OCI-M2 (cell line): Measurements from ENCODE around the gene MSRB1.

Source experiments
- DNase-seq: peaks from one replicate; lab custom pipeline; 2025; ENCODE audit not compliant: unreplicated experiment; lab: John Stamatoyannopoulos, UW

The MSRB1 gene

DNA sequence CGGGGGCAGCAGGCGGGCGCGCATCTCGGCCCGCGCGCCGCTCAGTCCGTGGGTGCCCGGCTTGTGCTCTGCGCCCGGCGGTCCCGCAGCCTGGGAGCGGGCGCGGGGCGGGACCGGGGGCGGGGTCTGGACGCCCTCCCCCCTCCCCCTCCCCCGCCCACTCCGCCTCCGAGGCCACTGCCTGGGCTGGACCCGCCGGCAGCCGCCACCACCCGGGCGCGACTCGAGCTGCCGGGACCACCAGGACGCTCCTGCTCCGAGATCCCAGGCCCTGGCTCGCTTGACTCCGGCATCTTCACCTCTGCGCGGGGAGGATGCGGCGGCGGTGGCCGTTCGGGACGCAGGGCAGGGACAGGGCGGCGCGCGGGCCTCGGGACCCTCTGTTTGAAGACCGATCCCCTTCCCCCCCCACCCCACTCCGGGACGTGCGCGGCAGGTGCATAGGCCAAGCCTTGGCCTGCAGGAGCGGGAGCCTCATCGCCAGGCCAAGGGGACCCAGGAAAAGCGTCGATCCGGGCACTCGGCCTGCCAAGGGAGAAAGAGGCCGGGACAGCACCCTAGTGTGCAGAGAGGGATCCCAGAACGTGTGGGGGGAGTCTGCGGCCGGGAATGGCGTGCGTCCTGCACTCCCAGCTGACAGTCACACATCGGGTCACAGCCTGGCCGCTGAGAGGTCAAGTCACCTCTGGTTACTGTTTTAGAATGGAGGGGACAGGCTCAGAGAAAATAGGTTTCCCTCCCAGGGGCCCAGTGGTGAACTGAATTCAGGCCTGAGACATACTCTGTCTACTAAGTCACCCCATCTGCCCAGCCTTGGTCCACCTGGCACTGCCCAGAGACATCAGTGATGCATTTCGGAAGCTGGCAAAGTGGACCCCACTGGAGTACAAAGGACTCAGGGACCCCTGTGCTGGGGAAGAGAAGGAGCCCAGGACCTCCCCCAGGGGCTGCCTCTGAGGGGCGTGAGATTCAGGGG, 24.4 kb downstream of the MSRB1 start, which contains the start of gene HS3ST6:
HS3ST6 (minus strand) TSS at position 65 of the 976 bp plus-strand sequence. CDS start 92 bp downstream, outside the sequence.
- DNase-seq: no peak

DNA sequence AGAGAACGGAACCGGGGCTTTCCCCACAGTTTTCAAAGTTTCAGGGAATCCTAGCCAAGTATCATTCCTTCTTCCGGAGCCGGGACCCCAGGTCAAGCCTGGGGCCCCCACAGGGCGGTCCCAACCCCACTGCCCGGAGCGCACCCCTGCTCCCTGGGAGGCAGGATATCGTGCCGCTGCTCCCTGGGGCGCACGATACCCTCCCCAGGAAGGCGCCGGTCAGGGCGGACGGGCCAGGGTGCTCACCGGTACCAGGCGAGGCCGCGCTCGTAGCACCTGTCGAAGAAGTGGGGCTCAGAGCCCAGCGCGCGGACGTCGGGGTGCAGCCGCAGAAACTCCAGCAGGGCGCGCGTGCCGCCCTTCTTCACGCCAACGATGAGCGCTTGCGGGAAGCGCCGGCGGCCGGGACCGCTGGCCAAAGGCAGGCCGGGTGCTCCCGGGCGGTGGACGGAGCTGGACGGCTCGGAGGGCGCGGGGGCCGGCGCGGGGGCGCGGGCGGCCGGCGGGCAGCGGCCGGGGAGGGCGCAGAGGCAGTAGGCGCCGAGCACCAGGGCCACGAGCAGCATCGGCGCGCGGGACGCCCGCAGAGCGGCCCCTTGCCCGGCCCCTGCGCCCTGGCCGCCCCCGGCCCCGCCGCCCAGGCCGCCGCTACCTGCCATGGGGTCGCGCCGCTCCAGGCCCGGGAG, 25.2 kb downstream of the MSRB1 start:
- DNase-seq: no peak

DNA sequence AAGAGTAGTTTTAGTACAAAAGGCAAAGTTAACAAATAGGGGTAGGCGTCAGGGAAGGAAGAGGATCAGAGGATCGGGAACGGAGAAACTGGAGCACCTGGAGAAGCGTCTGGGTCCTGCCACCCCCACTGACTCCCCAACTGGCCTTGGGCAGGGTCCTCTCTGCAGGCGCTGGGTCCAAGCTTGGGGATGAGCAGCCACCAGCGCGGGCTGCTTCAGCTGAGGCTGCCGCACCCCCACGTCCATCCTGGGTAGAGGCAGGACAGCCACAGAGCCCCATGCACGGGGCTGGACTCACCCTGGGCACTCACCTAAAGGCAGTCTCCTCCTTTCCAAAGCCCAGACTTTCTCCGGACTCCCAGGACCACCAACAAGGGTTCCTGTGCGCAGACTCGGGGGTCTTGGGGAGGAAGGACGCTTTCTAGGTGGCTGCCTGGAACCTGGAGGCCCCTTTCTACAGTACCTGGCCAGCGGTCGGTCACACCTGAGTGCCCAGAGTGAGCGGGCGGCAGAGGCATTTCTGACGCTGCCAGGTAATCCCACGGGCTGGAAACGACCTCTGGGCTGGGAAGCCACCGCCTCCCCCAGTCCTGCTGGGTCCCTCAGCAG, 25.8 kb downstream of the MSRB1 start:
- no peak for DNase-seq

DNA sequence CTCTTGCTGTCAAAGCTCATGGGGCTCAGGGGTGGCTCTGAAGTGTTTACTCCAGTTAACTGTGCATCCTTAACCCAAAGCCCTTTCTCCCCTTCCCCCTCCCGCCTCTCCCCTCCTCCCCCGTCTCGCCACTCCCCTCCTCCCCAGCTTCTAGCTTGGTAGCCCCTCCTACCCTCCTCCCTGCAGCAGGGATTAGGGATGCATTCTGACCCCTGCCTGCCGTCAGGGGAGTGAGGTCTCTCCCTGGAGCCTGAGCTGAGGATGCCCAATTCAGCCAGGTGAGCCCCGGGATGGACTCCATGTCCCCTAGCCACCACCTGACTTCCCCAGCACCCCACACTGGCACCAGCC, 26.4 kb downstream of the MSRB1 start:
- no peak for DNase-seq

DNA sequence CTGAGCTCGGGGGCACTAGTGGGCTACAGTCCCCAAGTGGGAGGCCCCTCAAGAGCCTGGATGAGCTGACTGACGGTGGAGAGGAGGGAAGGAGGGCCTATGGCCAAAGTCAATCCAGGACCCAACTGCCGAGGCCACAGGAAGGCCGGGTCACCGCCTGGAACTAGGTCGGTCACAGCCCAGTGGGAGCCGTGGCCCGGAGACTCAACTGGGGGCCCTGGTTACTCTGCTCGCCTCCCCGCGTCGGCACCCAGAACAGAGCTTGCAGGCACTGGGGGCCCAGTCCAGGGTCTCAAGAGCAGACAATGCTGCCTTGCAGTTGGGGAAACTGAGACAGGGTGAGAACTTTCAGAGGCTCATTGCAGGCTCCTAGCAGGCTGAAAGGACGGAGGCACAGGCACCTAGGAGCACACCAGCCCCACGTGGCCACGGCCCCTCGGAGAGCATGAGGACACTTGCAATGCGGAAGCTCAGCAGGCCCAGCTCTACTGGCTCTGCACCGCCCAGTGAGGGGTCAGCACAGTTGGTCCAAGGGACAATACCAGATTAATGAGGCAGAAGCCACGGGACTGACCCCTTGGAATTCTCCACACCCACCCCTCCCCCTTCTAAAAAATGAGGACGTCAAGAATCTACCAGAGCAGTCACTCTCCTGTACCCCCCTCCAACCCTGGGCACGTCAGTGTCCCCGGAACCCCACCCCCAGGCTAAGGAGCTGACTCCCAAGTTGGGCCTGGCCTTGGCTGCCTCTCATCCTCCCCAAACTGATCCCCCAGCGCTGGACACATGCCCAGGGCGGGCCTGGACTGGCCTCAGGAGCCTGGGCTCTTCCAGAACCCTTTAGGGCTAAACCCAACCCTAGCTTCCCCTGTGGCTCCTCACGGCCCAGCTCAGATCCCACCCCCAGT, 27.0 kb downstream of the MSRB1 start:
- no peak for DNase-seq

DNA sequence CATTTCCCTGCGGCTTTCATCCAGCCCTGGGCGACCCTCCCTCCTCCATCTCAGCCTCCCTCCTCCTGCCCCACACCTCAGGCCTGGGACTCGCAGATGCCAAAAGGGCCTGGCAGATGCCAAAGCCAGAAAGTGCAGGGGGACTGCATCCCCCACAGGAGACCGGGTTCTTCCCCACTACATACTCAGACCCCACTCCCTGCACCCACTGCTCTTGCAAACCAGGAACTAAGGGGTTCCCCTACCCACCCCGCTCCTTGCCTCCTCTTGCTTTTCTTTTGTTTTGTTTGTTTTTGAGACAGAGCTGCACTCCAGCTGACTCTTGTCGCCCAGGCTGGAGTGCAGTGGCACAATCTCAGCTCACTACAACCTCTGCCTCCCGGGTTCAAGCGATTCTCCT, 28.0 kb downstream of the MSRB1 start:
- DNase-seq: no peak

DNA sequence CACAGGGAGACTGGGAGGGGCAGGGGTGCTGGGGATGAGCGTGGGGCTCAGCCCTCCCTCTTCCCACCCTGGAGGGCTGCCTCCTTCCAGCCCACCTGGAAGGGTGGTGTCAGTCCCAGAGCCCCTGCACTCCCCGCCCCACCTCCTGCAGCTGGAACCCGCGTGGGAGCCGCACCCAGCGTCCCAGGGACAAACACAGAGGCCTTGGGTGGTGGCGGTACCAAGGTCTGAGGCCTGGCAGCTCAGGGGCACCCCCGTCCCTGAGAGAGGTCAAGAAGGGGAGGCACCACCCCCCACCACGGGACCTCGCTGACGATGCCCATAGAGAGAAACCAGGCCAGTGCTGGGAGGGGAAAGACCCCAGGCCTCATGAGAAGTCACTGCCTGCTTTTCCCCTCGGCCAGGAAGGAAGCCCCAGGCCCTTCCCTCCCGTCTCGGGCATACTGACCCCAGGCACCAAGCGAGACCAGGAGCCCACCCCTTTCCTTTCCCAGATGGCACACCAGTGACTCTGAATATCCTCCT, 28.9 kb downstream of the MSRB1 start:
- no peak for DNase-seq

DNA sequence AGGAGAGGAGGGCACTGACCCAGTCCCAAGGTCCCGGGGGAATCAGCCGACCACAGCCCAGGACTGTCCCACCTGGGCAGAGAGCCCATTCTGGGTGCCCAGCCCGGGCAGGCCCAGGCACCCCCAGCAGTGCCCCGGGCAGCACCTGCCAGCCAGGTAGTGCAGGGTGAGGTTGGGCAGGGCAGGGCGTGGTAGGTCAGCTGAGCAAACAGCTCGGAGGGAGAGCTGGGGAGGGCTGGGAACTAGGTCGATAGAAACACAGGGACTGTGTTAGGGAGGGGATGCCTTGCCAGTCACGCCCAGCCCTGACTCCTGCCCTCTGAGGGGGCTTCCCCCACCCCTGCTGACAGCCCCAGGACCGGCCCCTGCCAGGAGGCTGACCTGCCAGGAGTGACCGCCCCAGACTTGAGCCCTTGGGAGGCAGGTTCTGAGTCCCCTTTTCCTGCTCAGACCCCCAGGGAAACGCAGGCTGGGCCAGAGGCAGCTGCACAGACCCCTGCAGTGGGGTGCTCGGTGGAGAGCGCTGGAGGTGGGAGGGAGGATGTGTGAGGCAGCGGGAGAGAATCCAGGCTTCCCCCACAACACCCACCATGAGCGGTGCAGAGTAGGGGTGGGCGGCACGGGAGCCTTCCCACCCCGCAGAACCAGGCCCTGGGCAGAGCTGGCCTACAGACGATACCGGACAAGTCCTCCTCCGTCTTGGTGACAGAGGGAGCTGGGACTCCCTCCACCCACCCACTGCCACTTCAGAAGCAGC, 29.5 kb downstream of the MSRB1 start:
- DNase-seq: no peak

DNA sequence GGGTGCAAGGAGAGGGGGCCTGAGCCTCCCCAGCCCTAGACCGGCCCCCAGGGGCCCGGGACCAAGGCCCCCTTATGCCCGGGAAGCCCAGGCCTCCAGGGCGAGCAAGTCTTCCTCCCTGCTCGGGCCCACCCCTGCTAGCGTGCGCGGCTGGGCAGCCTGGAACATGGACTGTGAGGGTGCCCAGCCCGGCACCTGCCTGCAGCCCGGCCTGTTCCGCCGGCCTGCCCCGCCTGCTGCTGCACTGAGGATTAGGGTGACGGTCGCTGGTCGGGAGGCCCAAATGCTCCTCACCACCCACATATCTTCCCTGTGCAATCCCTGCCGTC, 30.8 kb downstream of the MSRB1 start:
- no peak for DNase-seq

DNA sequence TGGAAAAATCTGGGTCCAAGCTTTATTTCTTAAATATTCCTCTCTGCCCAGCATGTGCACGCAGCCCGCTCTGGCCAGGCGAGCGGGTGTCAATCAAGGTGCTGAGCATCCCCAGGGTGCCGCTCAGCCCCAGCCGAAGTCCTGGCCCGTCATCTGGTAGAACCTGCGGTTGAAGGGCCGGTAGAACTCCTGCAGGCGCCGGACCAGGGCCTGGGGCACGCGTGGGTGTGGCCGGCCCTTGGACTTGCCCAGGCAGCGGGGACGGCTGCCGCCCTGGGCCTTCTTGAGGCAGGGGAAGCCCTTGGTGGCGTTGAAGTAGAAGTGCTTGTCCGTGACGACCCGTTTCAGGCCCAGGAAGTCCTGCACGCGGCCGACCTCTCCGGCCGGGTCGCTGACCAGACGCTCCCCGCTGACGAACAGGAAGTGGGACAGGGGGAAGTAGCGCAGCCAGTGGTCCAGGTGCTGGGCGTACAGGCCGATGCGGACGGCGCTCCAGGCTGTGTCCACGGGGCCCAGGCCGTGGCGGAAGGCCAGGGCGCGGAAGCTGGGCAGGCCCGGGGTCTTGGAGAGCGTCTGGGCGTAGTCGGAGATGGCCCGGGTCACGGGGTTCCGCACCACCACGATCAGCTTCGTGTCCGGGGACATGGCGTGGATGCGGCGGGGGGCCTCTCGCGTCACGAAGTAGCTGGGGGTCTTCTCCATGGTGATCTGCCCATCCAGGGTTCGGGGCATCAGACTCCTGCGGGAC, 31.4 kb downstream of the MSRB1 start:
- no peak for DNase-seq

DNA sequence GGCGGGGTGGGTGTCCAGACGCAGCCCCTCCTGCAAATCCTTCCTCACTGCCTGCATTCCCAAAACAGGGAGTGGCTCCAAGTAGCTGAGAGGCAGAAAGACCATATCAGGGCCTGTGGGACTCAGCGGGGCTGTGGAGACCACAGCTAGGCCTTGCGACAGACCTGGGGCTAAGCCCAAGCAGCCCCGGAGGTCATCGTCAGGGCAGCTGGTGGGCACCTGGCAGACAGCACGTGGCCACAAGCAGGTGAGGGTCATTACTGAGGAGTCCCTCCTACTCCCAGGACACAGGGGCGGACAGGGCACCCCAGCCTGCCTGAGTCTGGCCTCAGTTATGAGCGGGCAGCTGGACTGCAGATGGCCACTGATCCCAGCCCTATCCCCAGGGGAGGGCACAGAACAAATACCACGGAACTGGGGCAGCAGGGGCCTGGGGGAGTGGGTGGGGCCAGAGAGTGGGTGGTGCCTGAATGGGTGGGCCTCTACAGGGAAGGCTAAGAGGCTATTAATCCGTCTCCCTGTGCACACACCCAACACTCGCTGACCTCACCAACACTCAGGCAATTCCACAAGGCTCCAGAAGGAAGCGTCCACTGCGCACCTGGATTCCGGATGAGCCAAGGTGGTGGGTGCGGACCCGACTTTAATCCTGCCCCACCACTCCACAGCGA, 33.3 kb downstream of the MSRB1 start:
- DNase-seq: no peak

DNA sequence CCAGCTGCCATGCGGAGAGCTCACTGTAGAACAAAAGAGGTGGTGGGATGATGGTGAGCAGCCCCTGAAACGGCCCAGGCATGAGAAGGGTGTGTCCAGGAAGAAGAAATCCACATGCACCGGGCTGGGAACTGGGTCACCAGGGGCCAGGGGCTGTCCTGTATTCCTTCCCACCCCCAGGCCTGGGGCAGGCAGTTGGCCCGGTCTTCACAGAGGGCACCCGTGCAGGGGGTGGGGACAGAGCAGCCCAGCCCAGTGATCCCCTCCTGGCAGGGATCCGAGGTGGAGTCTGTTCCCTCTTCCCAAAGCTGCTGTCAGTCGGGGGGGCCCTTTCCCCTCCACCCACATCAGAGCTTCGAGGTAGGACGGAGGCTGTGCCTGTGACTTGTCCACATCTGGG, 34.0 kb downstream of the MSRB1 start:
- DNase-seq: no peak

DNA sequence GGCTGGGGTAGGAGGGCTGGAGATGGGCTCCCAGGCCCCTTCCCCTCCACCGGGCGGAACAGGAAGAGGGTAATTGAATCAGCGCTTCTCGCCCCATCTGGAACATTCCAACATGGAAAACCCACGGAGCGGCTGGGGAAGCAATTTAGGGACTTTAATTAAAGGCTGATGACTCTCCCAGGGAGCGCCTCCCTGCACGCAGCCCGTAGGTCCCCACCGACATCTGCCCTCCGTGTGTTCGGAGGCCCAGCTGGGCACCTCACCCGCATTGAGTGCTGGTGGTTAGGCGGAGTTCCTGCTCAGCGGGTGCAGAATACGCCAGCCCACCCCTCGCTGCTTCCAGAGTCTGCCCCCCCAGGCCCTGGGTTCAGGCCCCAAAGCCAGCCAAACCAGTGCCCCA, 34.8 kb downstream of the MSRB1 start:
- no peak for DNase-seq

DNA sequence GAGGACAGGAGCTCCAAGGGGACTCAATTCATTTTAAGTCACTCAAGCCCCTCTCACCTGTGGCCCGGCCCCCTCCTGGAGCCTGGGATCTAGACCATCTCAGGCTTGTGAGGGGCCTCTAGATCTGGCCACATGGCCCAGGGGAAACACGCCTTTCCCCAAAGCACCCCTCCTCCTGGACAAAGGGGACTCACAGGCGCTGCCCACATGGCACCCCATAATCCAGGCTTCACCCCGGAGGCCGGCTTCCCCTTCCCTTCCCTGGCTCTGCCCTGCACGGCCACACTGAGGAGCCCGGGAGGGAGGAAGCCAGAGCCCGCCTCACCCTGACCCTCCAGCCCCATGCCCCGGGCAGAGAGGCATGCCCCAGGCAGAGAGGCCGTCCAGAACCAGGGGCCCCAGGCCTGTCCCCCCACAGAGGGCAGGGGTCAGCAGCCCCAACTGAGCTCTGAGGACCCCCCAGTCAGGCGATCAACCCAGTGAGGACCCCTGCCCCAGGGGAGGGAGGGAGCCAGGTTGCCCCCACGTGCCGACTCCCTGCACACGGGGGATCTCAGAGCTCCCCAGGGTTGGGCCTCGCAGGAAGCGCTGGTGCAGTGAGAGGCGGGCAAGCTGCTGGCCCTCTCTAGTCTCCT, 35.7 kb downstream of the MSRB1 start:
- no peak for DNase-seq

DNA sequence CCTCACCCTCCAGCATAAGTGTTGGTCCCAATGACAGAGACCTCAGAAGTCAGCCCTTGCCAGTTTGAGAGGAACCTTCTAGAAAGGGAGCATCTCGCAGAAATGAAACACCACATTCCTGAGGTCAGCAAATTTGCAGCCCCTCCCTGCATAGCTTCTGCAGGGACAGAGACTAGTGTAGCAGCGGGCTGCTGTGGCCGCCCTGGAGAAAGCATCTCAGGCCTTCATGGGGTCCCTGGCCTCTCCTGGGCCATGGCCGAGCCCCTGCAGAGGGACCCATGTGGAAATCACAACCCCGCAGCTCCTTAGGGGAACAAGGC, 36.2 kb downstream of the MSRB1 start:
- no peak for DNase-seq

DNA sequence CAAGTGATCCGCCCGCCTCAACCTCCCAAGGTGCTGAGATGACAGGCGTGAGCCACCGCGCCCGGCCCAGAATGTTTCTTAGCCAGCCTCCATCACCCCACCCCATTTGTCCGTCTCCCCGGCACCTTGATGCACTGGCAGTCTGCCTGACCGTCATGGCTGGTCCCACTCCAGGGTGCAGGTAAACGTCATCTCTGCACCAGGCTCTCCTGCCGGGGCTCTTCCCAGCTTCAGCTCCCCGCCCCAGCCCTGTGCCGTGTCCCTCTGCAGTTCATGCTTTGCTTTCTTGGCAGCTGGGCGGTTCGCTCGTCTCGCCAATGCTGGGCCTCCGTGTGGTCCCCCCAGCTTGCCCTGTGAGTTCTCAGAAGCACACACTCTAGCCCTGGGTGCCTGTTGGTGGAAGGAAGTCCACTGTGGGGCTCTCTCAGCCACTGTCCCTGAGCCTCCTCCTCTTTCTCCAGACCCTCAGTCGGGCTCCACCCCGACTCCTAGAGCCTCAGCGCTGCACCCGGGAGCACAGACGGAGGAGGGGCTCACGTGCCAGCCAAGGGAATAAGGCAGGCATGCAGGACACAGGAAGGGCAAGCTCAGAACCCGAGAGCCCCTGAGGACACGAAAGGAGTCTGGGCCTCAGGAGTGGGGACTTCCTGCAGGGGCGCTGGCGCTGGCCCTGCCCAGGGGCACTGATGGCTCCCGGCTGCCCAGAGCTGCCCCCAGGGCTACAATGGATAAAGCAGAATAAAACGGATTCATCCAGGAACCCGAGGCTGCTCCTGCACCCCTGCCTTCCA, 36.7 kb downstream of the MSRB1 start:
- no peak for DNase-seq
